AG10803 (cell line): Measurements from ENCODE around the gene AFF3.
"Not testable (repeated sequence)": the region's sequence is repeated elsewhere in the genome, so short reads cannot be mapped to it uniquely, and the experiment has no call there.

ENCODE experiments used
- DNase-seq: peaks from one replicate; pipeline ENCODE4 v3.0.0; 2010; ENCODE audit warnings: low read depth
- H3K4me3 ChIP-seq: 2 replicates; pipeline ENCODE4 v1.5.1; 2011; ENCODE audit warnings: mild to moderate bottlenecking, low read length, control low read depth
- TF ChIP-seq, protein P1 (sequence below): conservative IDR thresholded peaks from 2 replicates; pipeline ENCODE4 v1.5.1; 2011; ENCODE audit warnings: mild to moderate bottlenecking, low read length, control low read depth, inconsistent platforms

The AFF3 gene

DNA sequence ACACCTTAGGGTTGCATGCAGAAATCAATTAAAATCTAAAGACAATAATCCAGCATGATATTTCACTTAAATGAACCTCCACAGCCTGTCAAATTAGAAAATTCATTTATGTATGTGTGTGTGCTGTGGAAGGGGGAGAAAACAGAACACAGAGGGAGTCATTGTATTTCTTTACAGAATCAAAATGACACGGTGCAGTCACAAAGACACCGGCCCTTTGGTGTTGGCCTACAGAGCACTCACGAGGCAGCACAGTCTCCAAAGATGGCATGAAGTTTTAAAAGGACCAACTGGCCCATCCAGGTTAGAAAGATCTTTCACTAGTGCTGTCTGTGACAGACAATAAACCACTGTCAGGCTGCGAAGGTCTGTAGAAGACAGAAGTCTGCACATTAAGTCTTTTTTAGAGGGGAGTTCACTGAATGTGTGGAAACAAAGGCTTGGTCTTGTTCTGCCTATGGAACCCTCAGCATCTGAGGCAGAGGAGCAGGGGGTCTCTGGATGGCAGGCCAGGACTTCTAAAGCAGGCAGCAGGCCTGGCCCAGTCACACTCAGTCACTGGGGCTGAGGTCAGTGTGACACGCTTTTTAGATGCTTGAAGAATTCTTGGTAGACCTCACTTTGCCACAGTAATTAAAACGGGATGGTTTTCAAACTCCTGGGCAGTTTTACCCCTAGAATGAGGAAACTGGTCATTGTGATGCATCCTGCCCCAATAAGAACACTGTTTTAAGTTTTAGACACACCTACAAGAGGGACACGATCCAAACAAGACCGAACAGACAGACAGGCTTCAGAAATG lies 184.9 kb downstream of the AFF3 start:
- TF ChIP-seq, protein P1, sequence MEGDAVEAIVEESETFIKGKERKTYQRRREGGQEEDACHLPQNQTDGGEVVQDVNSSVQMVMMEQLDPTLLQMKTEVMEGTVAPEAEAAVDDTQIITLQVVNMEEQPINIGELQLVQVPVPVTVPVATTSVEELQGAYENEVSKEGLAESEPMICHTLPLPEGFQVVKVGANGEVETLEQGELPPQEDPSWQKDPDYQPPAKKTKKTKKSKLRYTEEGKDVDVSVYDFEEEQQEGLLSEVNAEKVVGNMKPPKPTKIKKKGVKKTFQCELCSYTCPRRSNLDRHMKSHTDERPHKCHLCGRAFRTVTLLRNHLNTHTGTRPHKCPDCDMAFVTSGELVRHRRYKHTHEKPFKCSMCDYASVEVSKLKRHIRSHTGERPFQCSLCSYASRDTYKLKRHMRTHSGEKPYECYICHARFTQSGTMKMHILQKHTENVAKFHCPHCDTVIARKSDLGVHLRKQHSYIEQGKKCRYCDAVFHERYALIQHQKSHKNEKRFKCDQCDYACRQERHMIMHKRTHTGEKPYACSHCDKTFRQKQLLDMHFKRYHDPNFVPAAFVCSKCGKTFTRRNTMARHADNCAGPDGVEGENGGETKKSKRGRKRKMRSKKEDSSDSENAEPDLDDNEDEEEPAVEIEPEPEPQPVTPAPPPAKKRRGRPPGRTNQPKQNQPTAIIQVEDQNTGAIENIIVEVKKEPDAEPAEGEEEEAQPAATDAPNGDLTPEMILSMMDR = no peak
- H3K4me3 ChIP-seq = no peak overlapping the region
- peak; percentile 58 for DNase-seq

- no peak for DNase-seq
- TF ChIP-seq, protein P1 = no peak
- no peak overlapping the region for H3K4me3 ChIP-seq
Observed at GRCh38 chr2:99956232-99957030, 186.0 kb downstream of the AFF3 start.

- no peak for DNase-seq
- H3K4me3 ChIP-seq = no peak overlapping the region
- TF ChIP-seq, protein P1 = no peak
Observed at GRCh38 chr2:99953750-99954149, 188.6 kb downstream of the AFF3 start.

GRCh38 chr2:99949963-99950362 lies 192.4 kb downstream of the AFF3 start:
- no peak overlapping the region for H3K4me3 ChIP-seq
- TF ChIP-seq, protein P1 = no peak
- no peak for DNase-seq

- no peak for DNase-seq
- no peak overlapping the region for H3K4me3 ChIP-seq
- TF ChIP-seq, protein P1 = no peak
Observed at GRCh38 chr2:99949530-99949929, 192.9 kb downstream of the AFF3 start.

GRCh38 chr2:99948010-99948409 lies 194.4 kb downstream of the AFF3 start:
- DNase-seq = no peak
- no peak overlapping the region for H3K4me3 ChIP-seq
- TF ChIP-seq, protein P1 = no peak

DNA sequence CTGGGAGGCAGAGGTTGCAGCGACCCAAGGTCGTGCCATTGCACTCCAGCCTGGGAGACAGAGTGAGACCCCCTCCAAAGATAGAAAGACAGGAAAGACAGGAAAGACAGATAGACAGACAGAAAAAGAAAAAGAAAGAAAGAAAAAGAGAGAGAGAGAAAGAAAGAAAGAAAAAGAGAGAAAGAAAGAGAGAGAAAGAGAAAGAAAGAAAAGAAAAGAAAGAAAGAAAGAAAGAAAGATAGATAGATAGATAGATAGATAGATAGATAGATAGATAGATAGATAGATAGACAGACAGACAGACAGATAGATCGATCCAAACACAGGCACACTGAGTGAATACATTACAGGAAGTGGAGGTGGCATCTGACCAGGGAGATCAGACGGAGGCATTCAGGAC lies 195.0 kb downstream of the AFF3 start:
- H3K4me3 ChIP-seq, DNase-seq: not testable (repeated sequence)
